HUES6 (cell line): ENCODE measurements around the gene SSNA1.
A peak's percentile ranks its signal among the peaks of the same experiment; 100 is the strongest.

ENCODE experiments used
- H3K27ac ChIP-seq: 2 replicates; pipeline ENCODE4 v1.7.0; 2013; ENCODE audit warnings: low read depth, mild to moderate bottlenecking, low read length, inconsistent platforms
- H3K27me3 ChIP-seq: 2 replicates; pipeline ENCODE4 v1.6.1; 2013; ENCODE audit warnings: low read length; ENCODE audit not compliant: control insufficient read depth, insufficient read depth
- H3K36me3 ChIP-seq: 2 replicates; pipeline ENCODE4 v1.6.1; 2013; ENCODE audit warnings: low read length; ENCODE audit not compliant: control insufficient read depth, insufficient read depth
- H3K4me1 ChIP-seq: 2 replicates; pipeline ENCODE4 v1.6.1; 2013; ENCODE audit warnings: low read length; ENCODE audit not compliant: control insufficient read depth, insufficient read depth
- H3K4me3 ChIP-seq: 2 replicates; pipeline ENCODE4 v1.5.1; 2013; ENCODE audit warnings: low read depth, low read length
- H3K9ac ChIP-seq: one replicate; pipeline ENCODE4 v1.6.1; 2013; ENCODE audit warnings: mild to moderate bottlenecking, low read length
- H3K9me3 ChIP-seq: 2 replicates; pipeline ENCODE4 v1.6.1; 2013; ENCODE audit warnings: low read depth, low read length; ENCODE audit not compliant: control insufficient read depth, insufficient read depth

Gene SSNA1

DNA sequence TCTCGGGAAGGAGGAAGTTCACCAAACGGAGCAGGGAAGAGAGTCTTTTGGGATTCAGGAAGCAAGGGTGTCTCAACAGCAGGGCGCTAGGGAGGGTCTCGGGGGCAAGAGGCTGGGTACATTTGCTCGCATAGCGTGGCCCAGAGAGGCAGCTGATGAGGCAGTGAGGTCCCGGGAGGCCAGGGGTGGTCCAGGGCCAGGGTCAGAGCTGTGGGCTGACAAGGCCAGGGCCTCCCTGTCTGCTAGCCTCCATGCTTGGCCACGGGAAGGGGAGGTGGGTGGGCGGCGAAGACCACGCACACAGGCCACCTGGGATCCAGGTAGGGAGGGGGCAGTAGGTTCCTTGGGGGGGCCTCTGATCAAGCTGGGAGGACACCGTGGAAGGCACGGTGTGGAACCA is 23.1 kb downstream of the SSNA1 start:
- Histone ChIP-seq H3K4me1 (peaks cover 3% of the 10 kb centered on the region; the same call in 1 of the 2 replicates), H3K27me3 (no peaks in the 10 kb centered on the region), H3K27ac (no peak overlapping the region), H3K36me3 (peaks cover 61% of the 10 kb centered on the region), H3K4me3 (no peak overlapping the region), H3K9me3 (no peaks in the 10 kb centered on the region), H3K9ac (no peak overlapping the region)

DNA sequence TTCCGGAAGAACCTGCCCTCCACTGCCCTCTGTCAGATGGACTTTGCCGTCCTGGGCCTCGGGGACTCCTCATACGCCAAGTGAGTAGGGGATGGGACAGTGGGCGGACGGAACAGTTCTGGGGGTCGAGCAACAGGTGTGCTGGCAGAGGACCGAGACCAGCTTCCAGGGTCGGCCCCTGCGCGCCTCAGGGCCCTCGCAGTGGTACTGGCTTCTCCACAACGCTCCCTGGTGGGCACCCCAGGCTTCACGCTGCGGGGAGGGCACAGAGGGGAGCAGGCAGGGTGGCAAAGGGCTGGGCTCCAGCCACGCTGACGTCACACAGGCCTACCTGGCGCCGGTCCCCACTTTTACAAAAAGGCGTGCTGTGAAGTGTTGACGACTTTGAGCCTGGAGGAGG is 24.0 kb downstream of the SSNA1 start:
- H3K4me3 ChIP-seq = no peak overlapping the region
- H3K27me3 ChIP-seq = no peaks in the 10 kb centered on the region
- H3K9me3 ChIP-seq = no peaks in the 10 kb centered on the region
- peaks cover 57% of the 10 kb centered on the region for H3K36me3 ChIP-seq
- H3K4me1 ChIP-seq = peaks cover 6% of the 10 kb centered on the region
- no peak overlapping the region for H3K9ac ChIP-seq
- no peak overlapping the region for H3K27ac ChIP-seq

DNA sequence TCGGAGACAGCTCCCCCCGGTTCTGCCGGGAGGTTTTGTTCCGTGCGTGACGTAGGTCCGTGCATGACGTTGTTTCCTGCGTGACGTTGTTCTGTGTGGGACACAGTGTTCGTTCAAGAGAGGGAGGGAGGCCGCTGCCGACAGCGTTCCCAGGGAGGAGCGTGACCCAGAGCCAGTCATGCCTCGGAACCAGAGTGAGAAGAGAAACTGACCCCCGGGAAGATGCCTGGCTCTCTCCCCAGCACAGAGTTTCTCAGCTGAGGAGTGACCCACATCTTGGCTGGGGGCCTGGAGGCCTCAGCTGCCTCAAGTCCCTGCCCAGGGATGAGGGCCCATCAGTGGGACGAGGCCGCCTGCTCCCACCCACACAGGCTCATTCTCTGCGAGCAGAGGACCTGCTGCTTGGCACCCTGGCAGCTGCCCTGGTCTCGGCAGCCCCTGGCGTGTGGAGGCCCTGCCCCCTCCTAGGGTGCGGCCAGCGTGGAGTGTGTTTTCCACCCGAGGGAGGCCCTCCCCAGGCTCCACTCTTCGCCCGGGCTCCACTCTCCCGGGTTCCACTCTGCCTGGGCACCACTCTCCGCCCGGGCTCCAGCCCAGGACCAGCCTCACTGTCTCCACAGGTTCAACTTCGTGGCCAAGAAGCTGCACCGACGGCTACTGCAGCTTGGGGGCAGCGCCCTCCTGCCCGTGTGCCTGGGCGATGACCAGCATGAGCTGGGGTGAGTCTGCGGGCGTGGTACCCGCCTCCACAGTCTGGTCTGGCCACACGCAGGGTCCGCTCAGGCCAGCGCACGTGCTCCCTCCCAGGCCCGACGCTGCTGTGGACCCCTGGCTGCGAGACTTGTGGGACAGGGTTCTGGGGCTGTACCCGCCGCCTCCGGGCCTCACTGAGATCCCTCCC is 24.9 kb downstream of the SSNA1 start:
- Histone ChIP-seq H3K4me3 (no peak overlapping the region), H3K27me3 (no peaks in the 10 kb centered on the region), H3K9ac (no peak overlapping the region), H3K36me3 (peaks cover 55% of the 10 kb centered on the region), H3K4me1 (peaks cover 9% of the 10 kb centered on the region), H3K27ac (no peak overlapping the region), H3K9me3 (no peaks in the 10 kb centered on the region)

GRCh38 chr9:137214620-137215019 is 26.1 kb downstream of the SSNA1 start:
- Histone ChIP-seq H3K4me1 (peaks cover 19% of the 10 kb centered on the region), H3K9ac (no peak overlapping the region), H3K4me3 (no peak overlapping the region), H3K27me3 (no peaks in the 10 kb centered on the region), H3K27ac (no peak overlapping the region), H3K9me3 (no peaks in the 10 kb centered on the region), H3K36me3 (peaks cover 51% of the 10 kb centered on the region)

DNA sequence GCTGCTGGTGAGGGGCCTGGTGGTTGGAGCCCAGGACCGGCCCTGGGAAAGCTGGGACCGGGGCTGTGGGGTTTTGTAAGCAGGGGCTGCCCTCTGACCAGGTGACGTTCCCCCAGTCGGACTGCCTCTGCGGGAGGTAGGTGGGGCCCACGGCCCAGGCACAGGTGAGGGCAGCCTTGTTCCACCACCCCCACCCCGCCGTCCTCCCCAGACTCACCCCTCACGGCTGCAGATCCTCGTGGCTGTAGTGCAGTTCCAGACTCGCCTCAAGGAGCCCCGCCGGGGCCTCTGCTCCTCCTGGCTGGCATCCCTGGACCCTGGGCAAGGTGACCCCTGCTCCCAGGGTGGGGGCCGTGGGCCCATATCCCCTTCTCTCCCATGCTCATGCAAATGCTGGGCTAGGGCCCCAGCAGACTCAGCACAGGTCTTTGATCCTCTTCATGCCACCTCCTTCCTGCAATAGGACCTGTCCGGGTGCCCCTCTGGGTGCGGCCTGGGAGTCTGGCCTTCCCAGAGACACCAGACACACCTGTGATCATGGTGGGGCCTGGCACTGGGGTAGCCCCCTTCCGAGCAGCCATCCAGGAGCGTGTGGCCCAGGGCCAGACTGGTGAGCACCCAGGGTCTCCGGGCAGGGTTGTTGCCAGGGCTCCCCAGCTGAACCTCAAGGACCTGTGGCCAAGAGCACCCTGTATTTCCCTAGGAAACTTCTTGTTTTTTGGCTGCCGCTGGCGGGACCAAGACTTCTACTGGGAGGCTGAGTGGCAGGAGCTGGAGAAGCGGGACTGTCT is 26.9 kb downstream of the SSNA1 start:
- peaks cover 45% of the 10 kb centered on the region for H3K36me3 ChIP-seq
- no peak overlapping the region for H3K27ac ChIP-seq
- H3K4me1 ChIP-seq = peaks cover 20% of the 10 kb centered on the region
- H3K9ac ChIP-seq = no peak overlapping the region
- H3K4me3 ChIP-seq = no peak overlapping the region
- no peaks in the 10 kb centered on the region for H3K9me3 ChIP-seq
- no peaks in the 10 kb centered on the region for H3K27me3 ChIP-seq

DNA sequence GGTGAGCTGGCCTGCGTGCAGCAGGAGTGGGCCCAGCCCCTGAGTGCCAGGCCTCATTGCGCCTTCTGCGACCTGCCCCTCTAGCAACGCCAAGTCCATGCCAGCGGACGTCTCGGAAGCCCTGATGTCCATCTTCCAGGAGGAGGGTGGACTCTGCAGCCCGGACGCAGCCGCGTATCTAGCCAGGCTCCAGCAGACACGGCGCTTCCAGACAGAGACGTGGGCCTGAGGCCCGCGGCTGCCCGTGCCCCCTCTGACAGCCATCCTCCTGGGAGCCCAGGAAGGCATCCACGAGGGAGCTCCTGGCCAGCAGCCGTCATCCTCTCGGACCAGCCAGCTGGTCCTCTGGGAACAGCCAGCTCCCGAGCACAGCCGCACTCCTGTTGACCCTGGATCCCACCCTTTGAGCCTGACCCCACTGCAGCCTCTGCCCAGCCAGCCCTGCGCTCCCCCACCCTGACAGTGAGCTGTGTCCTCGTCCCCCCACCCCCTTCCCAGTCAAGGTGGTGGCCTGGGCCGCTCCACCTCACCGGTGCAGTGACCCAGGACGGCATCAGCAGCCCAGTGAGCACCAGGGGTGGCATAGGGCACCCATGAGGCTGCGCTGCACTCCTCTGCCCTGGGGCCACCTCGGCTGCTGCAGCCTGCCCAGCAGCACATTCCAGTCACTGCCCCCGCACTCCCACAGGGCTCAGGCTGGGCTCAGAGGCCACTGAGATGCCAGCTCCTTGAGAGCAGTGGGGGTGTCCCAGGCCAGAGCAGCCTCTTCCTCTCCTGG is 27.9 kb downstream of the SSNA1 start:
- Histone ChIP-seq H3K36me3 (peaks cover 44% of the 10 kb centered on the region), H3K4me1 (peaks cover 22% of the 10 kb centered on the region), H3K9ac (no peak overlapping the region), H3K4me3 (no peak overlapping the region), H3K27me3 (no peaks in the 10 kb centered on the region; the same call in 1 of the 2 replicates), H3K9me3 (no peaks in the 10 kb centered on the region), H3K27ac (no peak overlapping the region)

DNA sequence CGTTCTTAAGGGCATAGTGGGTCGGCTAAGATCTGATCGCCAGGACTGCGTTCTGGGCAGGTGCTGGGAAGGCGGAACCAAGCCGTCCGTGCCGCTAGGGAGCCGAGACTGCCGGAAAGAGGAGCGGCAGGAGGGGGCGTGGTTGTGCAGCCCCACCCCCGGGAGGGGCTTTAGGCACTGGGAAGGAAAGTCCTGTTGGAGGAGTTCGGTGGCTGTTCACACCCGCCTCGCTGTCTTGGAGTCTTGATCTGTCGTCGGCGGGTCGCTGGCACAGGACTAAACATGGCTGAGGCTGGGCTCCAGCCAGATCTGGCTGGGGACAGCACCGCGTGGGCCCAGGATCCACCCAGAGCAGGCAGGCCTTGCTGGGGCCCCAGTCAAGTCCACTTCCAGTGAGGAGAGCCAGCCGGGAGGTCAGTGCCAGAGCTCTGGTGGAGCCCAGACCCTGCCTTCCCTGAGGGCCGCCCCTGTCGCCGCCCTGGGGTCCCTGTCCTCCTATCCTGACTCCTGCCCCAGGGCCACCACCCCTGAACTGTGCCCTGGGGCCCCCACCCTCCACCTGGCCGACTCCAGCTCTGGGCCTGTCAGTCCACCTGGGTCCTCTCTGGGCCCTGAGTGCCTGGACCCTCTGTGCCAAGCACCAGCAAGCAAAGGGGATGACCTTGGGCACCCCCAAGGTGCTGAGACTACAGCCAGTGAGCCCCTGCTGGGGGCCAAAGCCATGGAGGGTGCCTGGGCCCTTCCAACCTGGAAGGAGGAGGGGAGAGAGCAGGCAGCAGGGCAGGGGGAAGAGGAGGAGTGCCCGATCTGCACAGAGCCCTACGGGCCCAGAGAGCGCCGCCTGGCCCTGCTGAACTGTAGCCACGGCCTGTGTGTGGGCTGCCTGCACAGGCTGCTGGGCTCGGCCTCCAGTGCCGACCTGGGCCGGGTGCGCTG is 29.1 kb downstream of the SSNA1 start:
- Histone ChIP-seq H3K9ac (no peak overlapping the region), H3K4me1 (peaks cover 22% of the 10 kb centered on the region), H3K27ac (no peak overlapping the region), H3K36me3 (peaks cover 42% of the 10 kb centered on the region), H3K4me3 (peak overlapping the region; percentile 18), H3K9me3 (no peaks in the 10 kb centered on the region), H3K27me3 (peaks cover 3% of the 10 kb centered on the region)

DNA sequence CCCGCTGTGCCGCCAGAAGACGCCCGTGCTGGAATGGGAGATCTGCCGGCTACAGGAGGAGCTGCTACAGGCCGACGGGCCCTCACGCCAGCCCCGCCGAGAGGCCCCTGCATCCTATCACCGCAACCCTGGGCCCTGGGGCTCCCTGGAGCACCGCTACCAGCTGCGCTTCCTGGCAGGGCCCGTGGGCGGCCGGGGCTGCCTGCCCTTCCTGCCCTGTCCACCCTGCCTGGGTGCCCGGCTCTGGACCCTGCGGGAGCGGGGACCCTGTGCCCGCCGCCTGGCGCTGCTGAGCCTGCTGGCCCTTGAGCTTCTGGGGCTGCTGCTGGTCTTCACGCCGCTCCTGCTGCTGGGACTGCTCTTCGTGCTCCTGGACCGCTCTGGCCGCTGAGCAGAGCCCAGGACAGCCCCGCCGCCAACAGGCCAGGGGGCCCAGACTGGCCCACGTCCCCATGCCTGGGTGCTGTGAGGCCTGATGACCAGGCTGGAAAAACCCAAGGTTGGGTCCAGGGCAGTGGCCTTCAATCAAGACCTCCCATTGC is 29.8 kb downstream of the SSNA1 start:
- H3K27ac ChIP-seq = no peak overlapping the region; the same call in 1 of the 2 replicates
- H3K9ac ChIP-seq = peak overlapping the region; percentile 6
- peaks cover 35% of the 10 kb centered on the region for H3K36me3 ChIP-seq
- H3K9me3 ChIP-seq = no peaks in the 10 kb centered on the region
- peaks cover 9% of the 10 kb centered on the region for H3K27me3 ChIP-seq
- H3K4me3 ChIP-seq = no peak overlapping the region
- H3K4me1 ChIP-seq = peaks cover 28% of the 10 kb centered on the region

DNA sequence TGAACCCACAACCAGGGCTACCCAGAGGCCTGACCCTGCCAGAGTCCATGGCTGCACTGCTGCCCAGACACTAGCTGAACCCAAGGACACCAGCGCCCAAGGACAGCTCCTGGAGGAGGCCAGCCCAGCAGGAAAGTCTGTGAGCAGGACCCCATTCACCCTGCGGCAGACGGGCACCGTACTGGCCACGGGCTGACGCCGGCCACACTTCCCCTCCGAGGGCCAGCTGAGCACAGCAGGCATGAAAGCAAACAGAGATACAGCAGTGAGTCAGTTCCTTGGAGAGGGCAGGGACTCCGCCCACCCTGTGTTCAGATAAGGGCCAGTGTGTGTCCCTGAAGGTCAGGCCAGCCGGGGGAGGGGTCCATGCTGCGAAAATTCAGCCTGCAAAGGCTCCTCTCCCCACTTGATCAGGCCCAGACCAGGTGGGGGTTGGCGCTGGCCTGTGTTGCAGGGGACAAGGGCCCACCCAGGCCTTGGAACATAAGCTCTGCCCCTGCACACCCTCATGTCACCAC is 30.3 kb downstream of the SSNA1 start:
- H3K27me3 ChIP-seq = peaks cover 9% of the 10 kb centered on the region
- H3K27ac ChIP-seq = no peak overlapping the region; the same call in 1 of the 2 replicates
- peaks cover 30% of the 10 kb centered on the region for H3K36me3 ChIP-seq
- H3K4me3 ChIP-seq = no peak overlapping the region
- no peak overlapping the region for H3K9ac ChIP-seq
- H3K9me3 ChIP-seq = no peaks in the 10 kb centered on the region
- H3K4me1 ChIP-seq = peaks cover 28% of the 10 kb centered on the region
